DLD1 (cell line): ENCODE data around the gene SETBP1.

Experiments
- in situ Hi-C: cut with HindIII; loops from 2 replicates; pipeline ENCODE4 v1.10.0; 2017; ENCODE audit warnings: low sequenced_read_pairs

SETBP1 gene

GRCh38 chr18:45006934-45007333 is 326.2 kb downstream of the SETBP1 start:
- in situ Hi-C loops, result no loop called here

GRCh38 chr18:45007531-45007930 is 326.8 kb downstream of the SETBP1 start:
- in situ Hi-C loops, result no loop called here

- in situ Hi-C loops, result no loop called here
These were observed 328.2 kb downstream of the SETBP1 start for GRCh38 chr18:45008694-45009413.

GRCh38 chr18:45009756-45010155 is 329.1 kb downstream of the SETBP1 start:
- in situ Hi-C loops, result no loop called here

- in situ Hi-C loops, result no loop called here
These were observed 331.6 kb downstream of the SETBP1 start for GRCh38 chr18:45012286-45012685.

- in situ Hi-C loops, result no loop called here
These were observed 333.4 kb downstream of the SETBP1 start for GRCh38 chr18:45014047-45014501.

GRCh38 chr18:45015788-45016128 is 335.1 kb downstream of the SETBP1 start:
- in situ Hi-C loops, result no loop called here

- in situ Hi-C loops, result no loop called here
These were observed 338.8 kb downstream of the SETBP1 start for GRCh38 chr18:45019469-45019868.

- in situ Hi-C loops, result no loop called here
These were observed 342.8 kb downstream of the SETBP1 start for GRCh38 chr18:45023519-45023918.

- in situ Hi-C loops, result no loop called here
These were observed 343.8 kb downstream of the SETBP1 start for GRCh38 chr18:45024357-45025088.

GRCh38 chr18:45025089-45025450 is 344.4 kb downstream of the SETBP1 start:
- in situ Hi-C loops, result no loop called here

GRCh38 chr18:45026162-45026561 is 345.5 kb downstream of the SETBP1 start:
- in situ Hi-C loops, result no loop called here

GRCh38 chr18:45034179-45034578 is 353.5 kb downstream of the SETBP1 start:
- in situ Hi-C loops, result no loop called here

GRCh38 chr18:45037618-45038017 is 356.9 kb downstream of the SETBP1 start:
- in situ Hi-C loops, result no loop called here

GRCh38 chr18:45039376-45039775 is 358.7 kb downstream of the SETBP1 start:
- in situ Hi-C loops, result no loop called here

- in situ Hi-C loops, result no loop called here
These were observed 360.2 kb downstream of the SETBP1 start for GRCh38 chr18:45040879-45041278.

GRCh38 chr18:45044787-45045186 is 364.1 kb downstream of the SETBP1 start:
- in situ Hi-C loops, result no loop called here

- in situ Hi-C loops, result no loop called here
These were observed 365.5 kb downstream of the SETBP1 start for GRCh38 chr18:45046228-45046627.

GRCh38 chr18:45046961-45047360 is 366.3 kb downstream of the SETBP1 start:
- in situ Hi-C loops, result no loop called here

GRCh38 chr18:45049578-45050319 is 369.1 kb downstream of the SETBP1 start:
- in situ Hi-C loops, result no loop called here

GRCh38 chr18:45050712-45051601 is 370.3 kb downstream of the SETBP1 start:
- in situ Hi-C loops, result no loop called here
